ENCODE results near the gene NACC1.
"Not testable (repeated sequence)": the region's sequence is repeated elsewhere in the genome, so short reads cannot be mapped to it uniquely, and the experiment has no call there.

GRCh38 chr19:13185763-13186657 lies 67.9 kb downstream of the NACC1 start:
- TF ChIP-seq, protein P1, sequence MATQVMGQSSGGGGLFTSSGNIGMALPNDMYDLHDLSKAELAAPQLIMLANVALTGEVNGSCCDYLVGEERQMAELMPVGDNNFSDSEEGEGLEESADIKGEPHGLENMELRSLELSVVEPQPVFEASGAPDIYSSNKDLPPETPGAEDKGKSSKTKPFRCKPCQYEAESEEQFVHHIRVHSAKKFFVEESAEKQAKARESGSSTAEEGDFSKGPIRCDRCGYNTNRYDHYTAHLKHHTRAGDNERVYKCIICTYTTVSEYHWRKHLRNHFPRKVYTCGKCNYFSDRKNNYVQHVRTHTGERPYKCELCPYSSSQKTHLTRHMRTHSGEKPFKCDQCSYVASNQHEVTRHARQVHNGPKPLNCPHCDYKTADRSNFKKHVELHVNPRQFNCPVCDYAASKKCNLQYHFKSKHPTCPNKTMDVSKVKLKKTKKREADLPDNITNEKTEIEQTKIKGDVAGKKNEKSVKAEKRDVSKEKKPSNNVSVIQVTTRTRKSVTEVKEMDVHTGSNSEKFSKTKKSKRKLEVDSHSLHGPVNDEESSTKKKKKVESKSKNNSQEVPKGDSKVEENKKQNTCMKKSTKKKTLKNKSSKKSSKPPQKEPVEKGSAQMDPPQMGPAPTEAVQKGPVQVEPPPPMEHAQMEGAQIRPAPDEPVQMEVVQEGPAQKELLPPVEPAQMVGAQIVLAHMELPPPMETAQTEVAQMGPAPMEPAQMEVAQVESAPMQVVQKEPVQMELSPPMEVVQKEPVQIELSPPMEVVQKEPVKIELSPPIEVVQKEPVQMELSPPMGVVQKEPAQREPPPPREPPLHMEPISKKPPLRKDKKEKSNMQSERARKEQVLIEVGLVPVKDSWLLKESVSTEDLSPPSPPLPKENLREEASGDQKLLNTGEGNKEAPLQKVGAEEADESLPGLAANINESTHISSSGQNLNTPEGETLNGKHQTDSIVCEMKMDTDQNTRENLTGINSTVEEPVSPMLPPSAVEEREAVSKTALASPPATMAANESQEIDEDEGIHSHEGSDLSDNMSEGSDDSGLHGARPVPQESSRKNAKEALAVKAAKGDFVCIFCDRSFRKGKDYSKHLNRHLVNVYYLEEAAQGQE (IDR thresholded peaks at IDR 0.05), result not testable (repeated sequence)
- TF ChIP-seq CTCF (IDR thresholded peaks at IDR 0.05; ENCODE audit: low read depth, low read length, missing input control); EGR1 (IDR thresholded peaks at IDR 0.05; ENCODE audit: low read depth in 2 of 2); RAD21 (IDR thresholded peaks at IDR 0.05); YY1 (IDR thresholded peaks at IDR 0.05); TAF1 (conservative IDR thresholded peaks at IDR 0.05); GABPA (IDR thresholded peaks at IDR 0.05 in 1 of 2, conservative IDR thresholded peaks at IDR 0.05 in 1 of 2); SP1 (IDR thresholded peaks at IDR 0.05); NR2F2 (IDR thresholded peaks at IDR 0.05); JUND (IDR thresholded peaks at IDR 0.05); FOXA1 (IDR thresholded peaks at IDR 0.05): not testable (repeated sequence)
- TF ChIP-seq, protein P2, sequence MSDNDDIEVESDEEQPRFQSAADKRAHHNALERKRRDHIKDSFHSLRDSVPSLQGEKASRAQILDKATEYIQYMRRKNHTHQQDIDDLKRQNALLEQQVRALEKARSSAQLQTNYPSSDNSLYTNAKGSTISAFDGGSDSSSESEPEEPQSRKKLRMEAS (IDR thresholded peaks at IDR 0.05), result not testable (repeated sequence)
- TF ChIP-seq, protein P3, sequence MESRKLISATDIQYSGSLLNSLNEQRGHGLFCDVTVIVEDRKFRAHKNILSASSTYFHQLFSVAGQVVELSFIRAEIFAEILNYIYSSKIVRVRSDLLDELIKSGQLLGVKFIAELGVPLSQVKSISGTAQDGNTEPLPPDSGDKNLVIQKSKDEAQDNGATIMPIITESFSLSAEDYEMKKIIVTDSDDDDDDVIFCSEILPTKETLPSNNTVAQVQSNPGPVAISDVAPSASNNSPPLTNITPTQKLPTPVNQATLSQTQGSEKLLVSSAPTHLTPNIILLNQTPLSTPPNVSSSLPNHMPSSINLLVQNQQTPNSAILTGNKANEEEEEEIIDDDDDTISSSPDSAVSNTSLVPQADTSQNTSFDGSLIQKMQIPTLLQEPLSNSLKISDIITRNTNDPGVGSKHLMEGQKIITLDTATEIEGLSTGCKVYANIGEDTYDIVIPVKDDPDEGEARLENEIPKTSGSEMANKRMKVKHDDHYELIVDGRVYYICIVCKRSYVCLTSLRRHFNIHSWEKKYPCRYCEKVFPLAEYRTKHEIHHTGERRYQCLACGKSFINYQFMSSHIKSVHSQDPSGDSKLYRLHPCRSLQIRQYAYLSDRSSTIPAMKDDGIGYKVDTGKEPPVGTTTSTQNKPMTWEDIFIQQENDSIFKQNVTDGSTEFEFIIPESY (IDR thresholded peaks at IDR 0.05), result not testable (repeated sequence)
- TF ChIP-seq, protein P4, sequence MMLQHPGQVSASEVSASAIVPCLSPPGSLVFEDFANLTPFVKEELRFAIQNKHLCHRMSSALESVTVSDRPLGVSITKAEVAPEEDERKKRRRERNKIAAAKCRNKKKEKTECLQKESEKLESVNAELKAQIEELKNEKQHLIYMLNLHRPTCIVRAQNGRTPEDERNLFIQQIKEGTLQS (IDR thresholded peaks at IDR 0.05), result not testable (repeated sequence)
